C4-2B (cell line): ENCODE results near the gene ADARB2.

ENCODE experiments used
- H3K27ac ChIP-seq: fragments of 450-650 bp; 2 replicates; pipeline ENCODE4 v1.5.1; 2017
- CTCF ChIP-seq: fragments of 450-650 bp; conservative IDR thresholded peaks from 2 replicates; pipeline ENCODE4 v1.5.1; 2017; ENCODE audit warnings: mild to moderate bottlenecking
- ZFX ChIP-seq: fragments of 450-650 bp; IDR thresholded peaks from 2 replicates; pipeline ENCODE4 v1.6.1; 2017

Gene ADARB2

GRCh38 chr10:1677307-1677939 is 59.9 kb downstream of the ADARB2 start:
- H3K27ac ChIP-seq: no peak overlapping the region
- no peak for TF ChIP-seq ZFX
- TF ChIP-seq CTCF: no peak

GRCh38 chr10:1674501-1674900 is 62.8 kb downstream of the ADARB2 start:
- TF ChIP-seq CTCF (no peak), ZFX (no peak)
- H3K27ac ChIP-seq: no peak overlapping the region

- no peak overlapping the region for H3K27ac ChIP-seq
- TF ChIP-seq ZFX (no peak), CTCF (no peak)
Observed at GRCh38 chr10:1673568-1674345, 63.6 kb downstream of the ADARB2 start.

GRCh38 chr10:1672001-1672781 is 65.1 kb downstream of the ADARB2 start:
- no peak overlapping the region for H3K27ac ChIP-seq
- TF ChIP-seq CTCF (no peak), ZFX (no peak)

GRCh38 chr10:1671366-1672000 is 65.8 kb downstream of the ADARB2 start:
- TF ChIP-seq ZFX: no peak
- TF ChIP-seq CTCF: no peak
- no peak overlapping the region for H3K27ac ChIP-seq

- no peak overlapping the region for H3K27ac ChIP-seq
- TF ChIP-seq CTCF (no peak), ZFX (no peak)
Observed at GRCh38 chr10:1670541-1671365, 66.6 kb downstream of the ADARB2 start.
